Measurements from ENCODE around the gene CYP3A5. TPM values are rescaled to one million over a fixed set of nuclear protein-coding genes. Genes with fewer than 3 reads are reported as not detected.

The CYP3A5 gene
- total and polyA plus RNA-seq, 9 of the 15 experiments (the other 6 are each of a cell fraction or from before 2014, with no cell fraction given) = 0.73 to 2.8 (median 1.5) TPM

- peak; percentile 89 to 97 (median 96); a peak in 5 of 6 replicates for TF ChIP-seq ZBTB11 (CRISPR knock-in tag; IDR thresholded peaks at IDR 0.05)
- peak; percentile 99 for TF ChIP-seq ZBTB40 (IDR thresholded peaks at IDR 0.05)
- no peak for TF ChIP-seq ZBTB40 (CRISPR knock-in tag; IDR thresholded peaks at IDR 0.05)
- no peak for TF ChIP-seq MBD1 (CRISPR knock-in tag; IDR thresholded peaks at IDR 0.05)
- TF ChIP-seq ZNF561 (CRISPR knock-in tag; conservative IDR thresholded peaks at IDR 0.05) = no peak
- TF ChIP-seq SMARCC2 (IDR thresholded peaks at IDR 0.05; ENCODE audit: low read depth) = no peak
- TF ChIP-seq PHB (CRISPR knock-in tag; IDR thresholded peaks at IDR 0.05) = no peak
- peak in 1 of 2 experiments; percentile 73; a peak in 2 of 4 replicates for TF ChIP-seq SRF (CRISPR knock-in tag; IDR thresholded peaks at IDR 0.05)
- 0 out of 2 replicates have a peak, but pooled peaks have one; percentile 82 for TF ChIP-seq CBX5 (IDR thresholded peaks at IDR 0.05; ENCODE audit: borderline replicate concordance, low read depth)
- TF ChIP-seq NONO (IDR thresholded peaks at IDR 0.05; ENCODE audit: low read depth in 2 of 2, low read length in 1 of 2) = peak; percentile 37 to 66; a peak in 2 of 4 replicates
- peak; percentile 94 for TF ChIP-seq NBN (IDR thresholded peaks at IDR 0.05; ENCODE audit: low read depth)
- no peak for TF ChIP-seq CBFA2T2 (conservative IDR thresholded peaks at IDR 0.05)
Measured at GRCh38 chr7:99616359-99617191, 63.2 kb downstream of the CYP3A5 start, which contains the start of gene ZSCAN25 (continued).

Measured in K562 (cell line).